GM21526 (cell line): ENCODE results near the gene PSD4.

Source experiments
- ATAC-seq: cut with Tn5 transposase; IDR thresholded peaks from one replicate; pipeline ENCODE4 v1.9.1; 2021; ENCODE audit warnings: moderate library complexity; ENCODE audit not compliant: unreplicated experiment, low FRiP score

The PSD4 gene

GRCh38 chr2:113235347-113236226, 61.8 kb downstream of the PSD4 start:
- peak; percentile 72 for ATAC-seq

DNA sequence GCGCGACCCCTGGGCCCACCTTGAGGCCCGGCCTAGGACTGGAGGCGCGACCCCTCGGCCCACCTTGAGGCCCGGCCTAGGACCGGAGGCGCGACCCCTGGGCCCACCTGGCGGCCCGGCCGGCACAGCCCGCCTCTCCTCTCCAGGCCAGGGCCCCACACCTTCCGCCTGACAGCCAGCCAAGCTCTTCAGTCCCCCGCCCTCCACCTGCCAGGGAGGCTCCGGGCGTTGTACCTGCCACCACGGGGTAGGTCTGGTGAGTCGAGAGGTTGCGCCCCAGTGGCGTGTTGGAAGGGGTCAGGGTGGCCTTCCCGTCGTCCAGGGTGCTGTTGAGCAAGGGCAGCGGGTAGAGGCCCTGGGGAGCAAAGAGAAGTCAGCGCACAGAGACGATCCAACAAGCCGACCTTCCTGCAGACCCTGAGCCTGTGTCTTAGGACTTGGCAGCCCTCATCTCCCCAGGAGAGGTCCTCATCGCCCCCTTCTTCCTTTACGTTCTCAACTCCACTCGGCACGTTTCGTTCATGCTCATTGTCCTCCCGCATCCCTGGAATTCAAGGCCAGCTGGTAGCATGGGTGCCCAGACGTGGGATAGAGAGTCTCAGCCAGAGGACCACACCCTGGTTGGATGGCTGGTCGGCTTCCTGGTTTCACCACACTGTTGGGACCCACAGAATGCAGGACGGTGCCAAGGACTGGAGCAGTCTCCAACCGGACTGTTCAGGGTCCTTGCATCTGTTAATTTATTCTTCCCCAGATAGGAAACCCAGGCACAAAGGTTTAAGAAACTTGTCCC, 62.8 kb downstream of the PSD4 start:
- ATAC-seq = no peak

GRCh38 chr2:113237604-113238160, 63.9 kb downstream of the PSD4 start:
- no peak for ATAC-seq

- no peak for ATAC-seq
These were observed 65.4 kb downstream of the PSD4 start for GRCh38 chr2:113238871-113239839.

DNA sequence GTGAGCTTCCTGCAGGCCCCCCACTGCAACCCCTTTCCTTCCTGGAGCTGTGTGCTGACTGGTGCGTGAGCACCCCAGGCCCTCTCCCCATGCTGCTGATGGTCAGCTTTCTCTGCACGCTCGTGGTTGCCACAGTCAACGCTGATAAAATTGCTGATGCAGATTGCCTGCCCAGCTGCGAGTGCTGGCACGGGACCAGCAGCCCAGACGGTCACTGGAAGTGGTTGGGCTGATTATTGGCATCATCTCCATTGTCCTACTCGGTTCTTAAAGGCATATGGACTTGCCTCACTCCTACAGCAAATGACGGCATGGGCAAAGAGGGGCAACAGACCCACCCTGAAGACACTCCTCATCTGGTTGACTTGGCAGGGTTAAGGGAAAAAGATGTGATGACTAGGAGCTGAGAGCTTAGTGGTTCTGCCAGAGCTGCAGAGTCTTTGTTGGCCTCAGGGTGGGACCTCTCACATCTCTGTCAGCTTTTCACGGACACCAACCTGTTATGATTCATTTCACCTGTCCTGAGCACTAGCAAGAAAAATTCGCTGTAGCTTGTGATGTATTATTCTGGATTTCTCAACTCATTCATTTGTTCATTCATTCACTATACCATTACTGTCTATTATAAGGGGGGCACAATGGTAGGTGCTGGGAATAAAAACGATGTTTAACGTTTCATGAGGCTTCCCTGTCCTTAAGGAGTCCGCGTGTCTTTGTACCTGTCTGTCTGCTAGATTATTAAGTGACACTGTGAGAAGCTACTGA, 66.6 kb downstream of the PSD4 start:
- ATAC-seq = no peak

GRCh38 chr2:113240915-113241911, 67.4 kb downstream of the PSD4 start:
- no peak for ATAC-seq

DNA sequence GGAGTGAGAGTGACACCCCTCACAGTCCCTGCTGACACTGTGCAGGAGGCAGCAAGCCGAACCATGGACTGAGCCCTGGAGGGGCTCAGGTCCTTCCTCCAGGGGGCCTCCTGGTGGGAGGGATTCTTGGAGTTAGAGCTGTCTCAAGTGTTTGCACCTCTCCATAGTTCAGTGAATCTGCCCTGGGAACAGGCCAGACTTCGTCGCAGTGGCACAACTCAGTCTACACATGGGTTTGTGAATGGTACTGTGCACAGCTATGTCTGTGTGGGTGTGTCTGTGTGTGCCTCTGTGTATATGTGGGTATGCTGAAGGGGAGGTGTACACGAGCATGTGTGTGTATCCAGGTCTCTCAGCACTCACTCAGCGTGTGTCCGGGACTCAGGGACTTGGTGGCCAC, 68.6 kb downstream of the PSD4 start:
- ATAC-seq = no peak

DNA sequence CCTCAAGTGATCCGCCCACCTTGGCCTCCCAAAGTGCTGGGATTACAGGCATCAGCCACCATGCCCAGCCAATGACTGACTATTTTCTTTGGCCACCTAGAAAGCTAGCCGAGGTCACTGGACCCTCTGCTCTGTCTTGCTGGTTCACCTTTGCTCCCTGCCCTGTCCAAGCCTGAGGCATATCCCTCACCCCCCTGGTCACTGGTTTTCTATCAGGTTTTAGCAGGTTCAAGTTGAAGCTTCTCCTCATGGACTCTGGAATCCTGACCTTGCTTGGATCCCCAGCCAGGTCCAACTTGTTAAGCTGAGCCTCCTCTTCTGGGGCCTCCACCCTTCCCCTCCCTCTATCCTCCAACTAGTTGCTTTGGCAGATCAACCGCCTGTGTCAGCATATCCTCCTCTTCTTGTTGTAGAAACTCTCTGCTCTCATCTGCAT, 71.5 kb downstream of the PSD4 start:
- no peak for ATAC-seq

GRCh38 chr2:113246606-113247005, 72.8 kb downstream of the PSD4 start:
- ATAC-seq = no peak

GRCh38 chr2:113248997-113249770, 75.4 kb downstream of the PSD4 start:
- ATAC-seq = no peak

GRCh38 chr2:113251118-113251517, 77.3 kb downstream of the PSD4 start:
- no peak for ATAC-seq

GRCh38 chr2:113252047-113252590, 78.3 kb downstream of the PSD4 start:
- ATAC-seq = no peak

GRCh38 chr2:113253453-113253852, 79.7 kb downstream of the PSD4 start:
- no peak for ATAC-seq

GRCh38 chr2:113255140-113256070, 81.6 kb downstream of the PSD4 start:
- ATAC-seq = no peak

DNA sequence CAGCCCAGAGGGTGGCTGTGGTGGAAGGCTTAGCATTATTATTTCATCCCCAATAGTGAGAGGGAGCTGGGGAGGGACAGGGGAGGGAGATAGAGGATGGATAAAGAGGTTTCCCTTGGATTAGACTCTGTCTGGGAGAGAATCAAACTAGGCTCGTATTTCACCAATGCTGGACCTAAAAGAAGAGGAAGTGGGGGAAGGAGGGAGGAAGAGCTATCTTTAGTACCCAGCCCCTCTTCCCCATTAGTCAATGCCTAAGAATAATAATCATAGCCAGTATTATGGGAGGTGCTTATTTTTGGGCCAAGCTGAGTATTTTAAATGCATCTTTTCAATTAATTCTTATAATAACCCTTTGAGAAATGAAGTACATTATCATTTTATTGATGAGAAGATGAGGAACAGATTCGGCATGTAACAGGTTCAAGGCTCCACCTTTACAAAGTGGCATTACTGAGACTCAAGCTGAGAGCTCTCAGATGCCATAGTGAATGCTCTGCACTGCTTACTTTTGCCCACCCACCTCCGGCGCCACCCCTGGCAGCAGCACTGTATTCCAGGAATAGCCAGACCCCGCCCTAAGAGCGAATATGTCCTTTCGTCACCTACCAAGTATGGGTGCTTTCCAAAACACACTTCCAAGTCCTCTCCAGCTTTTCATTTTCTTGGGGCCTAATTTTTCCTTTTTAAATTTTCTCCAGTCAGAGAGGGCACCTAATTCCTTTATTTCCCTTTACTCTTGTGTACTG, 83.9 kb downstream of the PSD4 start:
- no peak for ATAC-seq
